ENCODE measurements around the gene ASCC1.

ASCC1 gene

GRCh38 chr10:72058989-72059842, 156.9 kb downstream of the ASCC1 start:
- Histone ChIP-seq H3K27ac (no peak overlapping the region), H3K9ac (peak overlapping the region in 3 of 11 experiments; percentile 1 to 59 (median 3); a peak in 2 of 22 replicates)

GRCh38 chr10:72058347-72058898, 157.7 kb downstream of the ASCC1 start:
- Histone ChIP-seq H3K4me2 (peak overlapping the region in 8 of 11 experiments; percentile 60 to 89 (median 80); a peak in 12 of 22 replicates), H3K9me3 (replicated peaks in 1 of 11) (no peaks in the 10 kb centered on the region), H4K20me1 (no peaks in the 10 kb centered on the region), H3K4me1 (peaks cover 4 to 36% (median 30%) of the 10 kb centered on the region in 10 experiments; a peak in 18 of 20 replicates), H3K27me3 (no peaks in the 10 kb centered on the region; a peak in 1 of 22 replicates), H3K27ac (no peak overlapping the region), H3K36me3 (no peaks in the 10 kb centered on the region), H3K4me3 (no peak overlapping the region), H3K9ac (no peak overlapping the region)
- TF ChIP-seq Cebpa-rat (IDR thresholded peaks at IDR 0.05) = no peak

More at GRCh38 chr10:72058989-72059842, 156.9 kb downstream of the ASCC1 start:
- H3K4me1 ChIP-seq = peaks cover 4 to 36% (median 30%) of the 10 kb centered on the region in 10 experiments; a peak in 18 of 20 replicates
- peak overlapping the region; percentile 3 to 89 (median 71); a peak in 20 of 22 replicates for H3K4me2 ChIP-seq
- H4K20me1 ChIP-seq = no peaks in the 10 kb centered on the region
- TF ChIP-seq Cebpa-rat (IDR thresholded peaks at IDR 0.05) = no peak
- no peak overlapping the region for H3K4me3 ChIP-seq
- no peaks in the 10 kb centered on the region for H3K9me3 ChIP-seq (replicated peaks in 1 of 11)
- H3K36me3 ChIP-seq = no peaks in the 10 kb centered on the region
- no peaks in the 10 kb centered on the region; a peak in 1 of 22 replicates for H3K27me3 ChIP-seq

GRCh38 chr10:72056932-72057751, 158.9 kb downstream of the ASCC1 start:
- Histone ChIP-seq H3K4me1 (peaks cover 4 to 36% (median 30%) of the 10 kb centered on the region in 10 experiments; a peak in 18 of 20 replicates), H3K4me2 (no peak overlapping the region), H3K4me3 (no peak overlapping the region), H3K9me3 (replicated peaks in 1 of 11) (no peaks in the 10 kb centered on the region), H3K9ac (no peak overlapping the region), H3K27me3 (no peaks in the 10 kb centered on the region; a peak in 1 of 22 replicates), H3K36me3 (no peaks in the 10 kb centered on the region), H3K27ac (no peak overlapping the region), H4K20me1 (no peaks in the 10 kb centered on the region)
- no peak for TF ChIP-seq Cebpa-rat (IDR thresholded peaks at IDR 0.05)

- Histone ChIP-seq H3K27ac (no peak overlapping the region), H3K27me3 (no peaks in the 10 kb centered on the region; a peak in 1 of 22 replicates), H3K4me1 (peaks cover 4 to 28% (median 21%) of the 10 kb centered on the region in 10 experiments; a peak in 18 of 20 replicates), H3K4me3 (no peak overlapping the region), H3K4me2 (no peak overlapping the region), H3K36me3 (no peaks in the 10 kb centered on the region), H3K9ac (no peak overlapping the region), H3K9me3 (replicated peaks in 1 of 11) (no peaks in the 10 kb centered on the region), H4K20me1 (no peaks in the 10 kb centered on the region)
- no peak for TF ChIP-seq Cebpa-rat (IDR thresholded peaks at IDR 0.05)
These were observed 160.0 kb downstream of the ASCC1 start for GRCh38 chr10:72056113-72056512.

GRCh38 chr10:72053690-72054089, 162.4 kb downstream of the ASCC1 start:
- TF ChIP-seq Cebpa-rat (IDR thresholded peaks at IDR 0.05) = no peak
- Histone ChIP-seq H3K36me3 (no peaks in the 10 kb centered on the region), H3K4me3 (no peak overlapping the region), H3K9me3 (replicated peaks in 1 of 11) (peaks cover 0 to 8% (median 4%) of the 10 kb centered on the region in 11 experiments; a peak in 6 of 22 replicates), H3K4me1 (peaks cover 0 to 12% (median 10%) of the 10 kb centered on the region in 10 experiments; a peak in 15 of 20 replicates), H4K20me1 (no peaks in the 10 kb centered on the region), H3K9ac (no peak overlapping the region), H3K27ac (no peak overlapping the region), H3K4me2 (no peak overlapping the region), H3K27me3 (no peaks in the 10 kb centered on the region)

- H3K9me3 ChIP-seq (replicated peaks in 1 of 11) = peaks cover 0 to 15% (median 4%) of the 10 kb centered on the region in 11 experiments; a peak in 7 of 22 replicates
- H3K9ac ChIP-seq = no peak overlapping the region
- H3K27ac ChIP-seq = no peak overlapping the region
- H3K36me3 ChIP-seq = no peaks in the 10 kb centered on the region
- no peak overlapping the region for H3K4me3 ChIP-seq
- no peaks in the 10 kb centered on the region for H4K20me1 ChIP-seq
- no peak for TF ChIP-seq Cebpa-rat (IDR thresholded peaks at IDR 0.05)
- H3K4me1 ChIP-seq = peaks cover 0 to 12% (median 7%) of the 10 kb centered on the region in 10 experiments; a peak in 8 of 20 replicates
- H3K4me2 ChIP-seq = peak overlapping the region in 1 of 11 experiments; percentile 12; a peak in 1 of 22 replicates
- H3K27me3 ChIP-seq = no peaks in the 10 kb centered on the region
These were observed 165.2 kb downstream of the ASCC1 start for GRCh38 chr10:72050873-72051272.

GRCh38 chr10:72049969-72050781, 165.9 kb downstream of the ASCC1 start:
- H3K4me3 ChIP-seq = no peak overlapping the region
- H3K9ac ChIP-seq = no peak overlapping the region
- H3K27ac ChIP-seq = no peak overlapping the region
- peak overlapping the region in 4 of 11 experiments; percentile 12 to 33 (median 15); a peak in 7 of 22 replicates for H3K4me2 ChIP-seq
- H3K9me3 ChIP-seq (replicated peaks in 1 of 11) = peaks cover 0 to 15% (median 4%) of the 10 kb centered on the region in 11 experiments; a peak in 7 of 22 replicates
- no peaks in the 10 kb centered on the region for H4K20me1 ChIP-seq
- TF ChIP-seq Cebpa-rat (IDR thresholded peaks at IDR 0.05) = no peak
- H3K27me3 ChIP-seq = no peaks in the 10 kb centered on the region
- H3K36me3 ChIP-seq = no peaks in the 10 kb centered on the region
- H3K4me1 ChIP-seq = peaks cover 0 to 18% (median 7%) of the 10 kb centered on the region in 10 experiments; a peak in 10 of 20 replicates

GRCh38 chr10:72049472-72049871, 166.6 kb downstream of the ASCC1 start:
- H3K27me3 ChIP-seq = no peaks in the 10 kb centered on the region
- no peaks in the 10 kb centered on the region for H3K36me3 ChIP-seq
- H4K20me1 ChIP-seq = no peaks in the 10 kb centered on the region
- H3K27ac ChIP-seq = no peak overlapping the region
- H3K4me3 ChIP-seq = no peak overlapping the region
- H3K9ac ChIP-seq = no peak overlapping the region
- H3K9me3 ChIP-seq (replicated peaks in 1 of 11) = peaks cover 0 to 15% (median 4%) of the 10 kb centered on the region in 11 experiments; a peak in 7 of 22 replicates
- no peak overlapping the region for H3K4me2 ChIP-seq
- H3K4me1 ChIP-seq = peaks cover 1 to 26% (median 11%) of the 10 kb centered on the region in 10 experiments; a peak in 18 of 20 replicates
- no peak for TF ChIP-seq Cebpa-rat (IDR thresholded peaks at IDR 0.05)

All from BLaER1 treated with 17β-estradiol and CSF1 and Interleukin-3, amounts not matched to agents 10 nM and 100 nM (cell line).